HG02970 (cell line): ENCODE results near the gene ARHGEF19.
"Not testable (repeated sequence)": the region's sequence is repeated elsewhere in the genome, so short reads cannot be mapped to it uniquely, and the experiment has no call there.

Experiments used
- ATAC-seq: cut with Tn5 transposase; IDR thresholded peaks from one replicate; pipeline ENCODE4 v1.9.1; 2021; ENCODE audit warnings: mild to moderate bottlenecking, moderate library complexity, moderate number of reproducible peaks; ENCODE audit not compliant: unreplicated experiment, low FRiP score

The ARHGEF19 gene

GRCh38 chr1:16224472-16224871, 12.0 kb upstream of the ARHGEF19 start:
- ATAC-seq, result no peak

DNA sequence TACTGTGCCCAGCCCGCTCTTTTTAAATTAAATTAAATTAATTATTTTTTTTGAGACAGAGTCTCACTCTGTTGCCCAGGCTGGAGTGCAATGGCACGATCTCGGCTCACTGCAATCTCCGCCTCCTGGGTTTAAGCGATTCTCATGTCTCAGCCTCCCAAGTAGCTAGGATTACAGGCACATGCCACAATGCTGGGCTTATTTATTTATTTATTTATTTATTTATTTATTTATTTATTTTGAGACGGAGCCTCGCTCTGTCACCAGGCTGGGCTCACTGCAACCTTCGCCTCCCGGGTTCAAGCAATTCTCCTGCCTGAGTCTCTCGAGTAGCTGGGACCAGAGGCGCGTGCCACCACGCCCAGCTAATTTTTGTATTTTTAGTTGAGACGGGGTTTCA, 10.3 kb upstream of the ARHGEF19 start:
- not testable (repeated sequence) for ATAC-seq

DNA sequence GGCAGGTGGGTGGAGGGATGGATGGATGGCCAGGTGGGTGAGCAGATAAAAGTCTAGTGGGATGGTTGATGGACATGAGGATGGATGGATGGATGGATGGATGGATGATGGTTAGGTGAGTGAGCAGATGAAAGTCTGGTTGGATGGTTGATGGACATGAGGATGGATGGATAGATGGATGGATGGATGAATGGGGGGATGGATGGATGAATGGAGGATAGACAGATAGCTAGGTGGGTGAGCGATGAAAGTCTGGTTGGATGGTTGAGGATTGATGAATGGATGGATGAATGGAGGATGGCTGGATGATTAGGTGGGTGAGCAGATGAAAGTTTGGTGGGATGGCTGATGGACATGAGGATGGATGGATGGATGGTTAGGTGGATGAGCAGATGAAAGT, 9.0 kb upstream of the ARHGEF19 start:
- no peak for ATAC-seq

DNA sequence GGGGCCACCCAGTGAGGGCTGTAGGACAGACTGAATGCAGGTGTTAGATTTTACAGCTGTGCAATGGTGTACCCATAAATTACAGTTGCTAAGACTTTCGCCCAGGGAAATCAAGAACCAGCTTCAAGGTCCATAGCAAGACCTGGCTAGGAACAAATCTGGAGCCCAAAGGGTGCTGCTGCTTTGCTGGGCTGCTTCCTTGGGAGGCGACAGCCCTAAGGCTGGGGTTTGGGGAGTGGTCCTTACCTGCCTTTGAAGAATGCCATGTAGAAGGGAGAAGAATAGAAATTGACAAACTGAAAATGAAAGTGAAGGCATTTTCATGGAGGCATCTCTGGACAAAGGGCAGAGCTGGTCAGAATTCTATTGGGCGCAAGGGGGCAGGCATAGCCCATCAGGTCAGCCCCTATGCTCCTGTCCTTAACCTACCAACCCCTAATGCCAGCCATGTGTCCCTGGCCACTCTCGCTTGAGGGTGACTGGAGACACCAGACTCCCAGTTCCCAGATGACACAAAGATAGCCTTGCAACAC, 7.6 kb upstream of the ARHGEF19 start:
- no peak for ATAC-seq

GRCh38 chr1:16218674-16219071, 6.2 kb upstream of the ARHGEF19 start:
- ATAC-seq, result no peak

GRCh38 chr1:16218014-16218673, 5.7 kb upstream of the ARHGEF19 start:
- ATAC-seq, result no peak

GRCh38 chr1:16217061-16217785, 4.8 kb upstream of the ARHGEF19 start:
- ATAC-seq, result peak; percentile 86

DNA sequence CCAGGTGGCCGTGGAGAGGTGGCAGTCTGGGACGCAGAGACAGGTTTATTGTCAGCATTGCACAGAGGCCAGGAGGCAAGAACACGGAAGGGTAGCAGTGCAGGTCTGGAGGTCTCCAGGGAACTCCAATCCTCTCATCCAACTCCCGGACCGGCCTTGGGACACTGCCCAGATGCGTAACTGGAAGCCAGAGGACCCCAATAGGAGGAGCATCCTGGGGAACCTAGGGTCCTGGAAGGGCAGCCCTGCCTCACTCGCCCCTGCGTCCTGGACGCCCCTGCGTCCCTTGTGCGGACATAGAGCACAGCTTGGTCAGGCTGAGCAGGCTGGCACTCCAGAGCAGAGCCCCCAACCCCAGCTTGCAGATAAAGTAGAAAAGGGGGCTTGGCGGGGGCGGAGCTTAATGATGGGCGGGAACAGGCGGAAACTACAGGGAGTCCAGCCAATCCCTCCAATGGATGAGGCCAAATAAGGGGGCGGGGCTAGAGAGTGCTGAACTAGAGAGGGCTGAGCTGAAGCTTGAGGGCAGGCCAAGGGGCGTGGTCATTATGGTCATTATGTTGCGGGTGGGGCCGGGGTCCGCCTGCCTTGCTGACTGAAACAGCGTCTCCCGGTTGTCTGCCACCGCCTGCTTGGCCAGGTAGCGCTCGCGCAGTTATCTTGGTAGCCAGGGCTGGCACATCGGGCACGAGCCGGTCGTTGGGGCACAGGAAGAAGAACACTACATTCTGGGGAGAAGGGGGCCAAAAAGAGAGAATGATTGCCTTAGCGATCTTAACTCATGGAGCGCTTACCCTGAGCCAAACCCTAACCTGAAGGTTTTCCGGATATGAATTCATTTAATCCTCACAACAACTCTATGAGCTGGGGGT, 3.7 kb upstream of the ARHGEF19 start:
- no peak for ATAC-seq

GRCh38 chr1:16215240-16215639, 2.8 kb upstream of the ARHGEF19 start:
- ATAC-seq, result not testable (repeated sequence)

GRCh38 chr1:16213544-16213943, 1.1 kb upstream of the ARHGEF19 start:
- ATAC-seq, result not testable (repeated sequence)

DNA sequence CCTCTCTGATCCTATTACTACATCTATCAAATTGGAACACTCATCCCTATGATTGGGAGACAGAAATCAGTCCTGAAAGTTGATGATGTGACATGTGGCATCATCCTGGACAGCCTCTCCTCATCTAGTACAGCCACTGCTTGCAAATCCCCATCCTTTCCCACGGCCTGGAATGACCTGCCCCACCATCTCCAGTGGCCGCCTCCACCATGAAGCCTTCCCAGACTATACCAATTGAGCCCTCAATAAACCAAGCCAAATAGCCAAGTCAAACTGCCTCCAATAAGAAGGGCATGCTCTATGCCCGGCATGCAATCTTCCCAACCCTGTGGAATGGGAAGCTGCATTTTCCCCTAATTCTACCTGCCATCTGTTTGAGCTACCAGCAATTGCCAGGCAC, 561 bp upstream of the ARHGEF19 start:
- ATAC-seq, result no peak

GRCh38 chr1:16211824-16212223, 628 bp downstream of the ARHGEF19 start:
- no peak for ATAC-seq

DNA sequence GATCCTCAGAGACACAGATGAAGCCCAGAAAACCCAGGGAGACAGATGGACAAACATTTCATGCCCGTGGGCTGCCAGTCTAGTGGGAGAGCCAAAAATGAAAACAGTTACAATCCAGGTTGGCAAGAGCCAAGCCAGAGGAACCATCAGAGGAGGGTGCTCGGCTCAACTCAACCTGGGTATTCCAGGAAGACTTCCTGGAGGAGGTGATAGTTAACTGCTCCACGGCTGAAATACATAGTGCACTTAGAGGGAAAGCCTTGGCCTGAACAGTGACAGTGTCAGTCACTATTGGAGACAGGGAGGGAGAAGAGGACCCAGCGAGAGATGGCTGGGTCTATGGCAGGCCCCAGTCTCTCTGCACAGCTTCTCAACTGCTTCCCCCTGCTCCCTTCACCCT, 1.9 kb downstream of the ARHGEF19 start:
- no peak for ATAC-seq

DNA sequence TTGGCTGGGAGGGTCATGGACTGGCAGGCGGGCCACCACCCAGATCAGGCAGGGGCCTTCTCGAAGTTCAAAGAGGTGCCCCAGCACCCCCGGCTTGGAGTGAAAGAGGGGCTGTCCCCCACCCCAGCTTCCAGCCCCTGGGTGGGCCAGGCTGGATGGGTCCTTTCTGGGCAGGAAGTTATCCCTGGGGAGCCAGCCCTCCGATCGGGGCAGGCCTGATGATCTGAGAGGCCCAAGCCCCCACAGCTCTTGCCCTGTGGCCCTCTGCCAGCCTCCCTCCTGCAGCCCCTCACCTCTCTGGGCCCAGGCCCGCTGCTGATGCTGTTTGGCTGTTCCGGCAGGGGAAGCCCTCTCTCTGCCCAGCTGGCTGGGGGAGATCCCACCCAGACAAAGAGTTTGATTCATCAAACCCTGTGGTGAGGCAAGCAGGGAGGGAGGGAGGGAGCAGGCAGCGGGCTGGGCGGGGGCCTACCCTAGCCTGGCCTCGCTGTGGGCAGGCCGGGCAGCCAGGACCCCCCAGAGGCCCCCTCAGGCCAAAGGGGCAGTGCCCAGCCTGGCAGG, 2.5 kb downstream of the ARHGEF19 start:
- no peak for ATAC-seq

- ATAC-seq, result no peak
These were observed 3.2 kb downstream of the ARHGEF19 start for GRCh38 chr1:16209132-16209846.

DNA sequence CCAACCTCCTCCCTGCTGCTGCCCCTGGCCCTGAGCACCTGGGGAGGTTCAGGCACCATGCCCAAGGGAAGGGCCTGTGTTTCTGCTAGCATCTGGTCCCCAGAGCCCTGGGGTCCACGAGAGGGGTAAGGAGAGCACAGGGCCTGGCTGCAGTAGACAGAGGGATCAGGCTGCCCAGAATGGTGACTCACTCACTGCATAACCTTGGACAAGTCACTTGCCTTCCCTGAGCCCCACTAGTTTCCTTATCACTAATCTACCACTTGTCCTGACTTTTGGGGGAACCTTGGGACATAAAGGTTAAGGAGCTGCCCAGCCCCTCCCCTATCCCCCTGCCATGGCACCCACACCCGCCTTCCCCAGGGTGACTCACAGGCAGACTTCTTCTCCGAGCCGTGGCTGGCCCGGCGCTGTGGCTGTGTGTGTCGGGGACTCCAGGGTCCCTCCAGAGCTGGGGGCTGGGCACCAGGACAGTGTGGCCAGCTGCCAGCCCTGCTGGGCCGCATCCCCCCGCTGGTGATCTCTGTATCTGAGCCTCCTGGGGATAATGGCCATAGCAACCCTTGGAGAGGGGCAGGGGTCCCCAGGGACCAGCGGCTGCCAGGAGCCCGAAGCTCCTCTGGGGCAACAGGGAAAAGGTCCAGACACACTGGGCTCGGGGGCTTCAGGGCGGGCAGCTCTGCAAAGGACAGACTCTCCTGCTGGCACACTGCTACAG, 4.0 kb downstream of the ARHGEF19 start:
- ATAC-seq, result no peak

DNA sequence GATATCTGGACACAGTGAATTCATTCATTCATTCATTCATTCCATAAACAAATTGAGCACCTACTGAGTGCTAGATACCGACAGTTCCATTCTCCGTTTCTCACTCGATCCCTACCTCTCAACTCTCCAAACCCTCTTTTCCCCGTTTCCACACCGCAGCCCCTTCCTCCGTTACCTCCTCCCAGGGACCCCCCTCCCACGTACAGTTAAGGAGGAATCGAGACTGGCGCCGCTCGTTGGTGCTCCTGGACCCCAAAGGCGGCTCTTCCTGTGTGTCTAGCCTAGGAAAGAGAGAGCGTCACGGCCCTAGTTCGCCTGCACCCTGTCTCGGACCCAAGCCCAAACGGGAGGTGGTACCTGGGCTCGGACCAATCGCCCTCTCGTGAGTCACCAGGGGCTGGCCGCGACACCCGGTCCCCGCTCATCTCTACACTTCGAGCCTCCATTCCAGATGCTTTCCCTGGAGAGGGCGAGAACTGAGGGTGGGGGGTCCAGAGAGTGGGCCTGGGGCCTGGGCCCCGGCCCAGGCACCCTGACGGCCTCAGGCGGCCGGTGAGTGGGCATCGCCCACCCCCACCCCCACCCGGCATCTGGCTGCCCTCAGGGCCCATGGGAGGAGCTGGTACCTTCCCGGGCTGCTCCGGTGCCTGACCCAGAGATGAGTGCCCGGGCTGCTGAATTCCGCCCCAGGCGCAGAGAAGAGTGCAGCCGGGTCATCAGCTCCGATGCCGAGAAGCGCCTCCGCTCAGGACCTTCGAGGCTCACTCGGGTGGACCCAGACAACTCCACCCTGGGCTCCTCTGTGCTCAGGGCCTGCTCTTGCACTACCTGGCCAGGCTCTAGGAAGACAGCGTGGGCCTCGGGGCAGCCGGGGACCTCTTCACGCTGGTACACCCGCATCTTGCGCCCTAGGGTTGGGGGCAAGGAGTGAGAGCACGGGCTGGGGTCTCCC, 4.9 kb downstream of the ARHGEF19 start:
- ATAC-seq, result no peak
